Sigmoid colon (tissue), 7 donors: ENCODE data around the gene RECK. TPM values are rescaled to one million over a fixed set of nuclear protein-coding genes. Genes with fewer than 3 reads are reported as not detected.

Source experiments
- DNase-seq: peaks from one replicate; pipeline ENCODE4 v3.0.0-alpha.2; 2019
- H3K27ac ChIP-seq, 4 donors: fragments of 200-600 bp; sonication (generic); one replicate each; pipeline ENCODE4 v1.5.1; 2016 to 2019; ENCODE audit warnings: mild to moderate bottlenecking in 1 of 4
- H3K27me3 ChIP-seq, 3 donors: fragments of 200-600 bp; sonication (generic); one replicate each; pipeline ENCODE4 v1.5.1; 2019; ENCODE audit warnings: mild to moderate bottlenecking in 1 of 3
- H3K36me3 ChIP-seq, 4 donors: fragments of 200-600 bp; sonication (generic); one replicate each; pipeline ENCODE4 v1.5.1; 2016 to 2019
- H3K4me1 ChIP-seq, 4 donors: fragments of 200-600 bp; sonication (generic); one replicate each; pipeline ENCODE4 v1.5.1; 2017 to 2019
- H3K4me3 ChIP-seq, 4 donors: fragments of 200-600 bp; sonication (generic); one replicate each; pipeline ENCODE4 v1.5.1; 2017 to 2019; ENCODE audit warnings: mild to moderate bottlenecking in 2 of 4, moderate library complexity in 1 of 4
- H3K9me3 ChIP-seq, 4 donors: fragments of 200-600 bp in 3 of 4; sonication (generic) in 3 of 4; one replicate each; pipeline versions ENCODE4 v1.5.1 to v1.6.1; 2013 to 2019
- CTCF ChIP-seq, 4 experiments: fragments of 450-650 bp in 3 of 4; fragments of 200-600 bp in 1 of 4; IDR thresholded peaks; one replicate each; pipeline ENCODE4 v1.5.1; 2016 to 2019; ENCODE audit warnings: antibody characterized with exemption in 4 of 4, mild to moderate bottlenecking in 3 of 4, moderate library complexity in 2 of 4
- EP300 ChIP-seq, 4 donors: sonication (generic); formaldehyde crosslinking; IDR thresholded peaks; one replicate each; pipeline ENCODE4 v1.6.1; 2017; ENCODE audit warnings: antibody characterized with exemption in 4 of 4
- POLR2A ChIP-seq, 2 donors: fragments of 450-650 bp; IDR thresholded peaks; one replicate each; pipeline ENCODE4 v1.6.1; 2016; ENCODE audit warnings: antibody characterized with exemption in 2 of 2, mild to moderate bottlenecking in 2 of 2, moderate library complexity in 2 of 2
- POLR2AphosphoS5 ChIP-seq, 4 donors: sonication (generic); formaldehyde crosslinking; IDR thresholded peaks; one replicate each; pipeline ENCODE4 v1.6.1; 2017; ENCODE audit warnings: antibody characterized with exemption in 4 of 4
- WGBS, 2 donors: extraction: QIAGEN DNeasy Blood & Tissue Kit; methylation state at CpG; one replicate each; pipeline ENCODE4 v1.1.7; 2013; 5-methylcytosine and 5-hydroxymethylcytosine counted together
- intact Hi-C: fragments of 100-400 bp; cut with DNase I; formaldehyde crosslinking; loops from one replicate; pipeline ENCODE4 v1.15.1; 2023
- polyA plus RNA-seq, 3 donors: library from polyadenylated mRNA; stranded (reverse); fragments of 200-250 nt; gene quantifications; one replicate each; pipeline ENCODE4 v1.2.3, GENCODE V29; 2013
- small RNA-seq, 3 donors: library from RNA; depleted of rRNA; stranded (forward); fragments of <200 nt; gene quantifications; one replicate each; pipeline ENCODE3, GENCODE V24; 2016
- total RNA-seq, 4 donors: library from RNA; depleted of rRNA; stranded (reverse); fragments of >200 nt; gene quantifications; one replicate each; pipeline ENCODE4 v1.1.0, GENCODE V29; 2016
- donor health status: healthy with polysubstance abuse.
- donor health status: Bipolar disorder and iron deficiency.
- donor health status: healthy.

RECK gene
- total and polyA plus RNA-seq, 7 donors = 0.23 to 22.2 (median 11.1) TPM

GRCh38 chr9:36173861-36174260 lies 137.1 kb downstream of the RECK start:
- no peak for DNase-seq
- Histone ChIP-seq H3K27ac (no peak overlapping the region), H3K9me3 (no peaks in the 10 kb centered on the region), H3K27me3 (no peaks in the 10 kb centered on the region), H3K4me3 (no peak overlapping the region), H3K36me3 (no peaks in the 10 kb centered on the region), H3K4me1 (no peaks in the 10 kb centered on the region)
- intact Hi-C loops = no loop called here
- 97 to 99% methylated on average over 2 of the region's 2 CpGs for WGBS, 2 donors
- TF ChIP-seq CTCF (IDR thresholded peaks at IDR 0.05) = no peak
- no peak for TF ChIP-seq POLR2AphosphoS5 (IDR thresholded peaks at IDR 0.05)
- TF ChIP-seq POLR2A (IDR thresholded peaks at IDR 0.05) = no peak
- TF ChIP-seq EP300 (IDR thresholded peaks at IDR 0.05) = no peak

Small RNA genes within 50 kb of the gene (small RNA-seq; reads per million reads assigned to genes)
- 0 reads per million in 3 donors for gene RF02275

Other genes with a start within 250 kb of the RECK start
- gene NPR2, start 245.3 kb upstream of the RECK start, total RNA-seq = 10 to 100 TPM; 20.3 to 26.6 (median 24.4) TPM
- 1 to 10 TPM in 1 of 3 donors, under 1 TPM in 2; 0.60 to 9.5 (median 0.69) TPM for gene NPR2, start 245.3 kb upstream of the RECK start, polyA plus RNA-seq
- 1 to 10 TPM; 1.4 to 2.8 (median 2.4) TPM for gene SPAG8, start 224.7 kb upstream of the RECK start, total RNA-seq
- gene SPAG8, start 224.7 kb upstream of the RECK start, polyA plus RNA-seq = 1 to 10 TPM in 1 of 3 donors, not detected in 2; 1.1 TPM
- gene HINT2, start 221.9 kb upstream of the RECK start, total RNA-seq = 10 to 100 TPM; 23.5 to 42.8 (median 36.2) TPM
- 100 to 1,000 TPM in 2 of 3 donors, 10 to 100 TPM in 1; 85.8 to 125 (median 112) TPM for gene HINT2, start 221.9 kb upstream of the RECK start, polyA plus RNA-seq
- not detected for gene FAM221B, start 208.2 kb upstream of the RECK start, total RNA-seq
- gene FAM221B, start 208.2 kb upstream of the RECK start, polyA plus RNA-seq = under 1 TPM in 1 of 3 donors, not detected in 2; 0.03 TPM
- 10 to 100 TPM in 1 of 4 donors, 1 to 10 TPM in 3; 6.4 to 12.5 (median 8.4) TPM for gene TMEM8B, start 207.7 kb upstream of the RECK start, total RNA-seq
- 1 to 10 TPM; 3.5 to 9.5 (median 4.2) TPM for gene TMEM8B, start 207.7 kb upstream of the RECK start, polyA plus RNA-seq
- gene OR13J1, start 166.5 kb upstream of the RECK start, total RNA-seq = not detected
- not detected for gene OR13J1, start 166.5 kb upstream of the RECK start, polyA plus RNA-seq
- gene HRCT1, start 130.7 kb upstream of the RECK start, total RNA-seq = 1 to 10 TPM; 2.1 to 6.4 (median 4.0) TPM
- 10 to 100 TPM in 2 of 3 donors, 1 to 10 TPM in 1; 4.2 to 88.5 (median 12.7) TPM for gene HRCT1, start 130.7 kb upstream of the RECK start, polyA plus RNA-seq
- 1 to 10 TPM in 3 of 4 donors, under 1 TPM in 1; 0.82 to 5.5 (median 2.1) TPM for gene SPAAR, start 127.4 kb upstream of the RECK start, total RNA-seq
- 1 to 10 TPM in 1 of 3 donors, not detected in 2; 2.5 TPM for gene SPAAR, start 127.4 kb upstream of the RECK start, polyA plus RNA-seq
- gene OR2S2, start 78.8 kb upstream of the RECK start, total RNA-seq = not detected
- not detected for gene OR2S2, start 78.8 kb upstream of the RECK start, polyA plus RNA-seq
- 10 to 100 TPM; 57.3 to 90.6 (median 77.6) TPM for gene GLIPR2, start 99.8 kb downstream of the RECK start, total RNA-seq
- gene GLIPR2, start 99.8 kb downstream of the RECK start, polyA plus RNA-seq = 10 to 100 TPM; 29.8 to 42.0 (median 32.5) TPM
- 1 to 10 TPM in 1 of 4 donors, under 1 TPM in 2, not detected in 1; 0.71 to 2.5 (median 0.95) TPM for gene CCIN, start 132.5 kb downstream of the RECK start, total RNA-seq
- gene CCIN, start 132.5 kb downstream of the RECK start, polyA plus RNA-seq = under 1 TPM in 1 of 3 donors, not detected in 2; 0.07 TPM
- 100 to 1,000 TPM; 151 to 176 (median 169) TPM for gene CLTA, start 154.0 kb downstream of the RECK start, total RNA-seq
- 100 to 1,000 TPM; 293 to 299 (median 295) TPM for gene CLTA, start 154.0 kb downstream of the RECK start, polyA plus RNA-seq
- 10 to 100 TPM; 22.5 to 28.2 (median 25.2) TPM for gene GNE, start 221.5 kb downstream of the RECK start, total RNA-seq
- 10 to 100 TPM; 44.3 to 74.0 (median 47.4) TPM for gene GNE, start 221.5 kb downstream of the RECK start, polyA plus RNA-seq